ENCODE data around the gene PLXDC2.
"Not testable (repeated sequence)": the region's sequence is repeated elsewhere in the genome, so short reads cannot be mapped to it uniquely, and the experiment has no call there.

Gene PLXDC2

GRCh38 chr10:20132816-20133215, 316.6 kb downstream of the PLXDC2 start:
- no peak for DNase-seq

GRCh38 chr10:20133669-20134189, 317.5 kb downstream of the PLXDC2 start:
- DNase-seq, result no peak

- no peak for DNase-seq
Measured at GRCh38 chr10:20142311-20142710, 326.1 kb downstream of the PLXDC2 start.

- no peak for DNase-seq
Measured at GRCh38 chr10:20144268-20144667, 328.0 kb downstream of the PLXDC2 start.

- no peak for DNase-seq
Measured at GRCh38 chr10:20146004-20146403, 329.8 kb downstream of the PLXDC2 start.

GRCh38 chr10:20147684-20148083, 331.5 kb downstream of the PLXDC2 start:
- no peak for DNase-seq

- no peak for DNase-seq
Measured at GRCh38 chr10:20156511-20156910, 340.3 kb downstream of the PLXDC2 start.

- DNase-seq, result no peak
Measured at GRCh38 chr10:20157314-20157713, 341.1 kb downstream of the PLXDC2 start.

GRCh38 chr10:20158086-20158485, 341.9 kb downstream of the PLXDC2 start:
- DNase-seq, result no peak

- DNase-seq, result no peak
Measured at GRCh38 chr10:20162123-20162522, 345.9 kb downstream of the PLXDC2 start.

GRCh38 chr10:20166096-20166675, 350.0 kb downstream of the PLXDC2 start:
- DNase-seq, result no peak

GRCh38 chr10:20170661-20171060, 354.4 kb downstream of the PLXDC2 start:
- no peak for DNase-seq

- no peak for DNase-seq
Measured at GRCh38 chr10:20173046-20173445, 356.8 kb downstream of the PLXDC2 start.

GRCh38 chr10:20175719-20176118, 359.5 kb downstream of the PLXDC2 start:
- DNase-seq, result no peak

GRCh38 chr10:20180766-20181165, 364.5 kb downstream of the PLXDC2 start:
- no peak for DNase-seq

GRCh38 chr10:20181434-20181833, 365.2 kb downstream of the PLXDC2 start:
- no peak for DNase-seq

- DNase-seq, result no peak
Measured at GRCh38 chr10:20185116-20185515, 368.9 kb downstream of the PLXDC2 start.

GRCh38 chr10:20191392-20191791, 375.2 kb downstream of the PLXDC2 start:
- DNase-seq, result not testable (repeated sequence)

GRCh38 chr10:20195076-20195475, 378.8 kb downstream of the PLXDC2 start:
- DNase-seq, result no peak

- no peak for DNase-seq
Measured at GRCh38 chr10:20200758-20201157, 384.5 kb downstream of the PLXDC2 start.

- DNase-seq, result no peak
Measured at GRCh38 chr10:20202337-20202736, 386.1 kb downstream of the PLXDC2 start.

- DNase-seq, result no peak
Measured at GRCh38 chr10:20207653-20208052, 391.4 kb downstream of the PLXDC2 start.

GRCh38 chr10:20209098-20209497, 392.9 kb downstream of the PLXDC2 start:
- DNase-seq, result not testable (repeated sequence)

GRCh38 chr10:20215547-20216152, 399.4 kb downstream of the PLXDC2 start:
- DNase-seq, result no peak

GRCh38 chr10:20221356-20221755, 405.1 kb downstream of the PLXDC2 start:
- no peak for DNase-seq
